ENCODE measurements around the gene WBP4.

Gene WBP4

DNA sequence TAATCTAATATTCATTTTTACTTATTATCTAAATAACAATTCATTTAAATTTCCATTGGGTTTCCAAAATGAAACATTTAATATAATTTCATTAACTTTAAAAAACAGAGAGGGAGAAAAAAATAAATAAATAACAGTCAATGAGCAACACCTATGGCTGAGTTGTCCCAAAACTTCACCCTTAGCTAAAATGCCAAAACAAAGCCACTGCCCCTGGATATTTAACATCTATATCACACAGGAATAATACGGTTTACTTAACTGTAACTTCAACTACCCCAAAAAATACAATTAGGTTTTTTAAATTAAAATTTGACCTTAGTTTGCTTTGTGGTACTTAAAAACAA, 42.7 kb upstream of the WBP4 start:
- H3K4me3 ChIP-seq (ENCODE audit: low read depth, low read length), result no peak overlapping the region
- no peak for DNase-seq (ENCODE audit: low read depth, low spot score)
- no peak for TF ChIP-seq CTCF (IDR thresholded peaks at IDR 0.05; ENCODE audit: insufficient read depth, low read length, missing control alignments)
- POLR2A ChIA-PET, result no interaction called here
- CTCF ChIA-PET, result interaction anchor here (1.4 kb wide), 1 partner anchor 36 kb away, joined by 6 read pairs; no protein-coding TSS in a partner anchor

DNA sequence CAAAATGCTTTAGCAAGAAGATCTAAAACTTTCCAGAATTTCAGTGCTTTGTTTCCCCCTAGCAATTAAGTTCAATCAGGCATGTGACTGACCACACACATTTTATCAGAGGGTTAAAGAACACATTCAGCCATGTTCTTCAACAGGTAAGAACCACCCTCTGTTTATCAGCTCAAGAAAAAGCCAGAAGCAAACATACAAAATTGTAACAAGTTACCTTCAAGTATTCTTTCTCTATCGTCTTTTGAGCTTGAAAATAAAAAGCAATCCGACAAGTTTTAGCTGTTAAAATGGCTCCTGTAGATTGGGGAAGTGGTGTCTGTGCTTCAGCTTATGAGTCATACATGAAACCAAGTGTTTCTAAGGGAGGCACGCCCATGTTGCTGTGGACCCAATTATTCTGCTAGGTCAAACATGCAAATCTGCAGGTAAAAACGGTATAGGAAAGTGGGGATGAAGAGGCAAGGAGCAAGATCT, 42.3 kb upstream of the WBP4 start, which contains the start of gene ELF1:
ELF1 (minus strand) TSS at position 306 of the 477 bp plus-strand sequence. CDS start 37,262 bp downstream, outside the sequence.
- POLR2A ChIA-PET, result interaction anchor here (1.0 kb wide), 1 partner anchor 42 kb away, joined by 3 read pairs; no protein-coding TSS in a partner anchor
- H3K4me3 ChIP-seq (ENCODE audit: low read depth, low read length), result no peak within 1 kb of the TSS
- CTCF ChIA-PET, result interaction anchor here (1.4 kb wide), 1 partner anchor 35 kb away, joined by 6 read pairs; no protein-coding TSS in a partner anchor
- no peak for DNase-seq (ENCODE audit: low read depth, low spot score)
- TF ChIP-seq CTCF (IDR thresholded peaks at IDR 0.05; ENCODE audit: insufficient read depth, low read length, missing control alignments), result no peak

DNA sequence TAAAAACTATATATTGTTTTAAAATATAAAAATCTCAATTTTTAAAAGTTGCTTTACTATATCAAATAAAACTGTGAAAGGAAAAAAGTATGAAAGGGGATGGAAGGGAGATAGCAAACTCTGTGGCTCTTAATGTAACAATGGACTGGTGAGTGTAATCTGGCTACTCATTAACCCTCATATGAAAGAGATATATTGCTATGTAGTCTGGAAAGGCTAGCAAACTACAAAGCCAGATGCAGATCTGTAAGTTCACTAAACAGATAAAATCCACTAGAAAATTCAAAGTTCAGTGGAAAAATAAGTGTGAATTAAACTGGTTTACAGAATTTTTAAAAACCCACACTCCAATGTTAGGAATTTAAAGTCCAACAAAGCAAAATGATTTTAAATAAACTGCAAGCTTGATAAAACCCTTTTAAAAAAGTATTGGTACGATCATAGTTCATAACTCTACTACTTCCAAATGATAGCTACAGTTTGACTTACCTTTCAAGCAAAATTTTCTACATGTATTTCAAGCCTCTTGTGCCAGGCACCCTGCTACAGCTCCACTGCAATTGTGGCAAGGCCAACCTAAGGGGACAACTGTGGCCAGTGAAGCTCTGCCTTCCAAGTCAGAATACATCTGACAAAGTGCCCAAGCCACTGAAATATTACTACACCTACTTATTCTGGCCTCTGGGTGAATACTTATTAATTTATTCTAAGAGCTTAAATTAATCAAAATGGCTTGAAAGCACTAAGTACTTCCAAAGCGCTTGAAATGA, 41.5 kb upstream of the WBP4 start:
- POLR2A ChIA-PET, result interaction anchor here (1.0 kb wide), 1 partner anchor 41 kb away, joined by 3 read pairs; no protein-coding TSS in a partner anchor
- no peak for DNase-seq (ENCODE audit: low read depth, low spot score)
- no peak overlapping the region for H3K4me3 ChIP-seq (ENCODE audit: low read depth, low read length)
- TF ChIP-seq CTCF (IDR thresholded peaks at IDR 0.05; ENCODE audit: insufficient read depth, low read length, missing control alignments), result no peak
- CTCF ChIA-PET, result interaction anchor here (1.4 to 1.5 kb wide), 2 partner anchors 8 to 34 kb away, joined by 4 to 6 read pairs; no protein-coding TSS in a partner anchor

GRCh38 chr13:41025518-41025917, 35.8 kb upstream of the WBP4 start:
- TF ChIP-seq CTCF (IDR thresholded peaks at IDR 0.05; ENCODE audit: insufficient read depth, low read length, missing control alignments), result no peak
- no peak overlapping the region for H3K4me3 ChIP-seq (ENCODE audit: low read depth, low read length)
- ChIA-PET CTCF (interaction anchor here (4.4 kb wide), 1 partner anchor 29 kb away, joined by 15 read pairs; no protein-coding TSS in a partner anchor), POLR2A (interaction anchor here (1.3 kb wide), 1 partner anchor 96 kb away, joined by 3 read pairs; no protein-coding TSS in a partner anchor)
- no peak for DNase-seq (ENCODE audit: low read depth, low spot score)

DNA sequence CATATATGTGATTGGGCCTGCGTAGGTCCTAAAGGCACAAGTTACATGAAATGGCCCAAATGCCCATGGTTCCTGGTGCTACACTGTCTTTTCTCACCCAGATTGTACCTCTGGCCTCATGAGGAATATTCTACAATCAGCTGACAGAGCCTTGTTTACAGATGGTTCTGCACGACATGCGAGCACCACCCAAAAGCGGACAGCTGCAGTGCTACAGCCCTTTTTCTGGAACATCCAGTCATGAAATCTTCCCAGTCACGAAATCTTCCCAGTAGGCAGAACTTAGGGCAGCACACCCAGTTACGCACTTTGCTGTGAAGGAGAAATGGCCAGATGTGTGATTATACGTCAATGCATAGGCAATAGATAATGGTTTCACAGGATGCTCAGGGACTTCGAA, 34.5 kb upstream of the WBP4 start:
- ChIA-PET POLR2A (no interaction called here), CTCF (interaction anchor here (4.4 kb wide), 1 partner anchor 27 kb away, joined by 15 read pairs; no protein-coding TSS in a partner anchor)
- H3K4me3 ChIP-seq (ENCODE audit: low read depth, low read length), result no peak overlapping the region
- no peak for TF ChIP-seq CTCF (IDR thresholded peaks at IDR 0.05; ENCODE audit: insufficient read depth, low read length, missing control alignments)
- no peak for DNase-seq (ENCODE audit: low read depth, low spot score)

DNA sequence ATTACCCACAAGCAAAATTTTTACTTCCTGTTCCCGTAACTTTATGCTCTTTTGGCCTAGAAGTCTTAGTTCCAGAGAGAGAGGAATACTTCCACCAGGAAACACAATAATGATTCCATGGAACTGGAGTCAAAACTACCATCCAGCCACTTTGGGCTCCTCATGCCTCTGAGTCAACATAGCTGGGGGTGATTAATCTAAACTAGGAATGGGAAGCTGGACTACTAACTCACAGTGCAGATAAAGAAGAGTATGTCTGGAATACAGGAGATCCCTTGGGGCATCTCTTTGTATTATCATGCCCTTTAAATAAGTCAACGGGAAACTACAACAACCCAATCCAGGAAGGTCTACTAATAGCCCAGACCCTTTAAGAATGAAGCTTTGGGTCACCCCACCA, 33.3 kb upstream of the WBP4 start:
- H3K4me3 ChIP-seq (ENCODE audit: low read depth, low read length), result no peak overlapping the region
- CTCF ChIA-PET, result interaction anchor here (0.6 kb wide), 1 partner anchor 309 kb away, joined by 3 read pairs; no protein-coding TSS in a partner anchor
- no peak for DNase-seq (ENCODE audit: low read depth, low spot score)
- TF ChIP-seq CTCF (IDR thresholded peaks at IDR 0.05; ENCODE audit: insufficient read depth, low read length, missing control alignments), result no peak
- POLR2A ChIA-PET, result no interaction called here
